Thymus (tissue), 11 donors: ENCODE results near the gene GRK2. TPM values are rescaled to one million over a fixed set of nuclear protein-coding genes. Genes with fewer than 3 reads are reported as not detected.

Source experiments
- DNase-seq, 9 donors: peaks; one replicate each; pipeline ENCODE4 v3.0.0-alpha.2; 2013; ENCODE audit warnings: low spot score in 9 of 9, low read depth in 6 of 9, missing footprints in 1 of 9
- H3K27ac ChIP-seq, 2 donors: one replicate each; pipeline ENCODE4 v1.5.1; 2013; ENCODE audit warnings: control low read depth in 1 of 2, low read depth in 1 of 2, low read length in 1 of 2, mild to moderate bottlenecking in 1 of 2, moderate library complexity in 1 of 2
- H3K27me3 ChIP-seq, 2 donors: one replicate each; pipeline ENCODE4 v1.5.1; 2013; ENCODE audit warnings: low read length in 1 of 2; ENCODE audit not compliant: control insufficient read depth in 2 of 2, insufficient read depth in 1 of 2
- H3K36me3 ChIP-seq, 2 donors: one replicate each; pipeline ENCODE4 v1.5.1; 2013; ENCODE audit warnings: low read length in 1 of 2, mild to moderate bottlenecking in 1 of 2, moderate library complexity in 1 of 2; ENCODE audit not compliant: control insufficient read depth in 2 of 2, insufficient read depth in 2 of 2
- H3K4me1 ChIP-seq, 2 donors: one replicate each; pipeline ENCODE4 v1.5.1; 2013; ENCODE audit warnings: low read length in 2 of 2; ENCODE audit not compliant: control insufficient read depth in 2 of 2, insufficient read depth in 2 of 2
- H3K4me3 ChIP-seq, 2 donors: one replicate each; pipeline ENCODE4 v1.5.1; 2013; ENCODE audit warnings: low read length in 2 of 2, control low read depth in 1 of 2, mild to moderate bottlenecking in 1 of 2
- H3K9me3 ChIP-seq, 2 donors: one replicate each; pipeline ENCODE4 v1.5.1; 2013; ENCODE audit warnings: low read length in 1 of 2, mild to moderate bottlenecking in 1 of 2; ENCODE audit not compliant: control insufficient read depth in 2 of 2, insufficient read depth in 1 of 2
- WGBS: extraction: QIAGEN DNeasy Blood & Tissue Kit; methylation state at CpG from one replicate; pipeline ENCODE4 v1.1.7; 2013; 5-methylcytosine and 5-hydroxymethylcytosine counted together
- polyA plus RNA-seq: library from polyadenylated mRNA; stranded (reverse); fragments of 200-250 nt; gene quantifications from one replicate; pipeline ENCODE4 v1.2.3, GENCODE V29; 2013
- total RNA-seq: library from RNA; stranded (reverse); fragments of 120-200 nt; gene quantifications from one replicate; pipeline ENCODE4 v1.2.4, GENCODE V29; 2013
- donor health status: healthy.

Gene GRK2
- total and polyA plus RNA-seq, 2 donors: 89.5 to 158 TPM

DNA sequence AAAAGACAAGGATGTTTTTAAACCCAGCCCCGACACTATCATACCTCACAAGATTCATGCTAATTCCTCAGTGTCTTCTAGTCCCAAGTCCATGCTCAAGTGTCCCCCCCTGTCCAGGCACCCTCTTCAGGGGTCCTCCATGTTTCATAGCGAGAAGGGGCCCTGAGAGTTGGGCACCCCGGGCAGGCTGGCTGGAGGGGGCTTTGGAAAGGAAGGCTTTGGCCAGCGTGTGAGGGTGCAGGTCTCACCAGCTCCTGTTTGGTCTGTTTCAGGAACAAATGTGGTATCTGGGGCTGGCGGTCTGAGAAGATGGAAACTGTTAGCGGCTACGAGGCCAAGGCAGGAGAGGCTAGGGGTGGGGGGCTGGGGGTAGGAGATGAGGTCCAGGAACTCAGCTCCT lies 32.5 kb downstream of the GRK2 start:
- Histone ChIP-seq H3K27me3 (peaks cover 0 to 19% of the 10 kb centered on the region in 2 donors), H3K4me1 (peaks cover 5 to 7% of the 10 kb centered on the region in 2 donors), H3K27ac (no peak overlapping the region), H3K4me3 (no peak overlapping the region), H3K36me3 (peaks cover 51 to 77% of the 10 kb centered on the region in 2 donors), H3K9me3 (peaks cover 0 to 7% of the 10 kb centered on the region in 2 donors)
- no peak for DNase-seq
- 97% methylated on average over 7 of the region's 7 CpGs for WGBS

DNA sequence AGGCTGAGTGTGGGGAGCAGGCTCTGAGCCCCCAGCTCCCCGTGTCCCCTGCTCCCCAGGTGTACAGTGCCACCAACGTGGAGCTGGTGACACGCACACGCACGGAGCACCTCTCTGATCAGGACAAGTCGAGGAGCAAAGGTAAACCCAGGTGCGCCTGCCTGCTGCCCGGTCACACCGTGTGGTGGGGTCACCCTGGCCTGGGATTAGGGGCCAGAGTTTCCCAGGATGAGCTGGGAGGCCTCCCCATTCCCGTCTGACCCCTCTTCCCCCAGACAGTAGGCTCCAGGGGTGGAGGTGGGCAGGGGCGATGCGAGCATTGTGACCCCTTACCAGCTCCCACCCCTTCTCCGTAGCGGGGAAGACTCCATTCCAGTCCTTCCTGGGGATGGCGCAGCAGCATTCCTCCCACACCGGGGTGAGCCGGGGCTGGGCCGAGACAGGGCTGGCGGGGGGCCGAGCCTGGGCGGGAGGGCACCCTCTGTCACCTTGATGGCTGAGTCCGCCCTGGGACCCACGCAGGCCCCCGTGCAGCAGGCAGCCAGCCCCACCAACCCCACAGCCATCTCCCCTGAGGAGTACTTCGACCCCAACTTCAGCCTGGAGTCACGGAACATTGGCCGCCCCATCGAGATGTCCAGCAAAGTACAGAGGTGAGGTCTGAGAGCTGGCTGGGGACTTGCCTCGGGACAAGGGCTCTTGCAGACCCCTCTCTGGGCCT lies 33.4 kb downstream of the GRK2 start:
- H3K9me3 ChIP-seq: peaks cover 0 to 11% of the 10 kb centered on the region in 2 donors
- H3K36me3 ChIP-seq: peaks cover 51 to 69% of the 10 kb centered on the region in 2 donors
- H3K27ac ChIP-seq: no peak overlapping the region
- H3K4me1 ChIP-seq: peaks cover 11 to 16% of the 10 kb centered on the region in 2 donors
- DNase-seq: no peak
- 98% methylated on average over 29 of the region's 29 CpGs for WGBS
- H3K27me3 ChIP-seq: peaks cover 0 to 27% of the 10 kb centered on the region in 2 donors
- H3K4me3 ChIP-seq: no peak overlapping the region

DNA sequence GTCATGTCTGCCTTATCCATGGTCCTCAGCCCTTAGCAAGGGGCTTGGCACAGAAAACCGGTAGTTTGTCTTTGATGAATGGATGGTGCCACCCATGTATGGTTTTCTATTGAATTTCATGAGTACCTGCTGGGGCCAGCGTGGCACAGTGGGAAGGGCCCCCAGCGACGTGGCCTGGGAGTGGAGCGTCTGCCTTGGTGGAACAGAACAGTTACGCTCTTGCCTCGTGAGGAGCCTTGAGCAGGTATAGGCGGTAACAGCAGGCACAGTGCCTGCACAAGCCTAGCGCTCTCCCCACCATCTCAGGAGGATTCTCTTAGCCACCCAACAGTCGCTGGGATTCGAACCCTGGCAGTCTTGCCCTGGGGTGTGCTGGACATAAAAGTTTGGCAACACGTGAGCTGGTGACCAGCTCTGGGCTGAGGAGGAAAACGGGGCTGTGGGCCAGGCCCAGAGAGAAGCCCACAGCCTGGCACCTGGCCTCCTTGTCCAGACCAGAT lies 34.0 kb downstream of the GRK2 start:
- Histone ChIP-seq H3K4me3 (no peak overlapping the region), H3K9me3 (peaks cover 0 to 7% of the 10 kb centered on the region in 2 donors), H3K4me1 (peaks cover 11 to 17% of the 10 kb centered on the region in 2 donors), H3K36me3 (peaks cover 48 to 62% of the 10 kb centered on the region in 2 donors), H3K27ac (no peak overlapping the region), H3K27me3 (peaks cover 0 to 30% of the 10 kb centered on the region in 2 donors)
- 98% methylated on average over 13 of the region's 13 CpGs for WGBS
- DNase-seq: no peak

DNA sequence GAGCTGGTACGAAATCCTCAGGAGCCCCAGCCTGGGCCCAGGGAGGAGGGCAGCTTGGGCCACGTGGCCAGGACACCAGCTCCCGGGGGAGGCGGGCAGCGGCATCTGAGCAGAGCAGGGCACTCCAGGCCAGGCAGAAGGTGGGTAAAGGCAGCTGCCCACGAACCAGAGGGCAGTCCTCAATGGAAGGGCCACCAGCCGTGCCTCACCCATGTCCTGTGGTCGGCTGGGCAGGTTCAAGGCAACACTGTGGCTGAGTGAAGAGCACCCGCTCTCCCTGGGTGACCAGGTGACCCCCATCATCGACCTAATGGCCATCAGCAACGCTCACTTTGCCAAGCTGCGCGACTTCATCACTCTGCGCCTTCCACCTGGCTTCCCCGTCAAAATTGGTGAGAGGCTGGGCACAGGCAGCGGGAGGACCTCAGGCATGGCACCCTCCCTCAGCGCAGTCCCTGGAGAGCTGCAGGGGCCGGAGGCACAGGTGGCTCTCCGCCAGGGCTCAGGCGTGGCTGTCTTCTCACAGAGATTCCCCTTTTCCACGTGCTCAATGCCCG lies 34.6 kb downstream of the GRK2 start:
- Histone ChIP-seq H3K36me3 (peaks cover 46 to 57% of the 10 kb centered on the region in 2 donors), H3K27me3 (peaks cover 0 to 30% of the 10 kb centered on the region in 2 donors), H3K9me3 (peaks cover 0 to 4% of the 10 kb centered on the region in 2 donors), H3K4me1 (peaks cover 11 to 17% of the 10 kb centered on the region in 2 donors), H3K4me3 (no peak overlapping the region), H3K27ac (no peak overlapping the region)
- 98% methylated on average over 22 of the region's 22 CpGs for WGBS
- no peak for DNase-seq

DNA sequence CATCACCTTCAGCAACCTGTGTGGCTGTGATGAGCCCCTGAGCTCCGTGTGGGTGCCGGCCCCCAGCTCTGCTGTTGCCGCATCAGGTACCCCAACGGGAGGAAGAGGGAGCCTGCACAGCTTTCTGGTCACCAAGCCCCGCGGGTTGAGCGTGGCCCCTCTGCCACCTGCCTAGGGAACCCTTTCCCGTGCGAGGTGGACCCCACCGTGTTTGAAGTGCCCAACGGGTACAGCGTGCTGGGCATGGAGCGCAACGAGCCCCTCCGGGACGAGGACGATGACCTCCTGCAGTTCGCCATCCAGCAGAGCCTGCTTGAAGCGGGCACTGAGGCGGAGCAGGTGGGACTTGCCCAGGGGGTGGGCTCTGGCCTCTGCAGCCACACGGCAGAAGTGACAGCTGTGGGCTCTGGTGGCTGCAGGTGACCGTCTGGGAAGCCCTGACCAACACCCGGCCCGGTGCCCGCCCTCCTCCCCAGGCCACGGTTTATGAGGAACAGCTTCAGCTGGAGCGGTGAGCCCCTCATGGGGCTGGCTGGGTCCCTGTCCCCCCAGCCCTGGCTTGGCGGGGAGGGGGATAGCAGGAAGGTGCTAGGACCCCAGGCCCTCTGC lies 35.1 kb downstream of the GRK2 start:
- peaks cover 0 to 30% of the 10 kb centered on the region in 2 donors for H3K27me3 ChIP-seq
- no peak for DNase-seq
- no peak overlapping the region for H3K27ac ChIP-seq
- H3K9me3 ChIP-seq: peaks cover 0 to 4% of the 10 kb centered on the region in 2 donors
- peaks cover 11 to 17% of the 10 kb centered on the region in 2 donors for H3K4me1 ChIP-seq
- H3K36me3 ChIP-seq: peaks cover 45 to 52% of the 10 kb centered on the region in 2 donors
- H3K4me3 ChIP-seq: no peak overlapping the region
- 98% methylated on average over 28 of the region's 28 CpGs for WGBS

DNA sequence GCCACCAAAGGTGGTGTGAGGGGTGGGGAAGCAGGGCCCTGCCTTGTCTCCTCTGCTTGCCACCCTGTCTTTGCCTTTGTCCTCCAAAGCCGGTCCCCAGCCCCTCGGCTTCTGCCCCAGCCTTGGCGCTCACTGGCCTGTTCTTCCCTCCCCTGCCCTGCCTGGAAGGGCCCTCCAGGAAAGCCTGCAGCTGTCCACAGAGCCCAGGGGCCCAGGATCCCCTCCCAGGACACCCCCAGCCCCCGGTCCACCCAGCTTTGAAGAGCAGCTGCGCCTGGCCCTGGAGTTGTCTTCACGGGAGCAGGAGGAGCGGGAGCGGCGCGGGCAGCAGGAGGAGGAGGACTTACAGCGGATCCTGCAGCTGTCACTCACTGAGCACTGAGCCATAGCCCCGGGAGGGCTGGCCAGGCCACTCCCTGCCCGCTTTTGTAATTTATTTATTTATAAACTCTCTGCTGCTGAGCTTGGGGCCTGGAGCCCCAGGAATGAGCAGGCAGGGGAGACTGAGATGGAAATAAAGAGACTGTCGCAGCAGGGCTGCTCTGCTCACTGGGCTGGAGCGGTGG lies 35.8 kb downstream of the GRK2 start:
- Histone ChIP-seq H3K4me3 (no peak overlapping the region), H3K27ac (no peak overlapping the region), H3K9me3 (peaks cover 0 to 4% of the 10 kb centered on the region in 2 donors), H3K27me3 (peaks cover 0 to 30% of the 10 kb centered on the region in 2 donors), H3K4me1 (peaks cover 11 to 17% of the 10 kb centered on the region in 2 donors), H3K36me3 (peaks cover 41 to 46% of the 10 kb centered on the region in 2 donors)
- 93% methylated on average over 15 of the region's 15 CpGs for WGBS
- DNase-seq: no peak

DNA sequence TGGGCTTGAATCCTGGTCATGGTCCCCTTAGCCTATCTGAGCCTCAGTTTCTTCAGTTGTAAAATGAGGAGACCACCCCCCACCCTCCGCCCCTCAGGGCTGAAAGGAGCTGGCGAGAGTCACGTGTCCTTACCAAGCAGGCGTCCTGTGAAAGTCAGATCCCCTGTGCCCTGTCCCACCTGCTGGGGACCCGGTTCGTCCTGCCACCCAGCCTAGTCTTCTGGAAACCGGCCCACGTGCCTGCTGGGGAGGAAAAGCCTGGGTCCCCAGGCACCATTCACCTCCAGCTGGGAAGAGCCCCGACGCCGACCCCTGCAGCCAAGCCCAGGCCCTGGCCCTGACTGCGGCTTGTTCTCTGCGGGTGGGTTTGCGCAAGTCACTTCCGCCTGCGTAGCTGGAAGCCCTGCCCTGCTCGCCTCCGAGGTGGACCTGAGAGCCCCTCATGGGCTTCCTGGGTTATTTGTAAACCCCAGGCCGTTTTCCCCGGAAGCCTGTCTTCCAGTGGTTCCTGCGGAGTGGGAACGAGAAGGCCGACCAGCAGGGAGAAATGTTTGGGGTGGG lies 36.4 kb downstream of the GRK2 start:
- no peak overlapping the region for H3K27ac ChIP-seq
- peaks cover 41 to 43% of the 10 kb centered on the region in 2 donors for H3K36me3 ChIP-seq
- 38% methylated on average over 23 of the region's 23 CpGs for WGBS
- peak in 1 of 9 donors; percentile 26 for DNase-seq
- H3K9me3 ChIP-seq: peaks cover 0 to 4% of the 10 kb centered on the region in 2 donors
- peaks cover 0 to 30% of the 10 kb centered on the region in 2 donors for H3K27me3 ChIP-seq
- peak overlapping the region; percentile 29 to 46 for H3K4me3 ChIP-seq
- H3K4me1 ChIP-seq: peaks cover 11 to 17% of the 10 kb centered on the region in 2 donors

DNA sequence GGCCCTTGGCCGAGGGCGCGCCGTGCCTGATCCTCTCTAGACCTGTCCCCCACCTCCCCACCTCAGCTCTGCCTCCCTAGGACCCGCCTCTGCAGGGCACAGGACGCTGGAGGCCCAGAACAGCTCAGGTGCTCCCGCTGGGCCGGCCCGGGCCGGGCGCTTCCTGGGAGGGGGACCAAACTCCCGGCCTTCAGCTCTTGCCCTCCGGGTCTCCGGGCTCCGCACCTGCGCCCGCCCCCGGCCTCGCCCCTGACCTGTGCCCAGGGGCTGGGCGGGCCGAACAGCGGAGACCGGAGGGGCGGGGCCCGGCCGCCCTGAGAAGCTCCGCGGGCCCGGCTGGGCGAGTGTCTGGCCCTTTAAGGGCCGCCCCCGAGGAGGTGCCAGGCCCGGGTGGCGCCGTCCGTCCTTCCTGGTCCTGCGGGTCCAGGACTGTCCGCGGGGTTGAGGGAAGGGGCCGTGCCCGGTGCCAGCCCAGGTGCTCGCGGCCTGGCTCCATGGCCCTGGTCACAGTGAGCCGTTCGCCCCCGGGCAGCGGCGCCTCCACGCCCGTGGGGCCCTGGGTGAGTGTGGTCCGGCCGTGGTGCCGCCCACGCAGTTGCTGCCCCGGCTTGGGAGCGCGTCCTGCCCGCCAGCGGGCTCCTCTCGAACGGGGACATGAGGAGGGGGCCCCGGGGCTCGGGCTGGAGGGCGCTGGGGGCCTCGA lies 37.0 kb downstream of the GRK2 start, which contains the start of gene SSH3:
Gene SSH3, plus strand, starts transcription at position 399 of the 703 bp plus-strand sequence. Its CDS starts 96 bp downstream, at position 495.
- Histone ChIP-seq H3K36me3 (peaks cover 37 to 40% of the 10 kb centered on the region in 2 donors), H3K9me3 (peaks cover 0 to 4% of the 10 kb centered on the region in 2 donors), H3K4me3 (peak within 1 kb of the TSS; percentile 29 to 46), H3K4me1 (peaks cover 11 to 17% of the 10 kb centered on the region in 2 donors), H3K27me3 (peaks cover 0 to 30% of the 10 kb centered on the region in 2 donors), H3K27ac (no peak within 1 kb of the TSS)
- WGBS: 3% methylated on average over 65 of the region's 65 CpGs
- peak in 1 of 9 donors; percentile 34 for DNase-seq
